SK-N-SH (cell line): ENCODE results near the gene HEPN1.

Experiments
- CTCF ChIP-seq: fragments of 200-600 bp; sonication (generic); IDR thresholded peaks from 2 replicates; pipeline ENCODE4 v1.6.1; 2017; ENCODE audit warnings: antibody characterized with exemption, mild to moderate bottlenecking, moderate library complexity
- EP300 ChIP-seq, 2 experiments: IDR thresholded peaks; 2 replicates each; pipeline versions ENCODE4 v1.4.0 to v1.6.1; 2012; ENCODE audit warnings: borderline replicate concordance in 1 of 2, low read depth in 1 of 2, low read length in 1 of 2
- EZH2phosphoT487 ChIP-seq: fragments of 200-600 bp; sonication (generic); IDR thresholded peaks from 2 replicates; pipeline ENCODE4 v1.6.1; 2017; ENCODE audit warnings: low read depth, mixed run types, mild to moderate bottlenecking, antibody characterized with exemption, moderate library complexity, borderline replicate concordance
- MEF2A ChIP-seq: IDR thresholded peaks from 2 replicates; pipeline ENCODE4 v1.4.0; 2012; ENCODE audit warnings: low read depth, borderline replicate concordance
- POLR2AphosphoS5 ChIP-seq: IDR thresholded peaks from 2 replicates; pipeline ENCODE4 v1.6.1; 2012; ENCODE audit warnings: low read depth, low read length
- SMC3 ChIP-seq: IDR thresholded peaks from 2 replicates; pipeline ENCODE4 v1.6.1; 2012; ENCODE audit warnings: low read depth, low read length, improper control_type of control experiment
- TCF12 ChIP-seq: IDR thresholded peaks from 2 replicates; pipeline ENCODE4 v1.4.0; 2012
- YY1 ChIP-seq: IDR thresholded peaks from 2 replicates; pipeline ENCODE4 v1.4.0; 2012; ENCODE audit warnings: low read depth, mild to moderate bottlenecking
- ZBTB33 ChIP-seq: IDR thresholded peaks from 2 replicates; pipeline ENCODE4 v1.4.0; 2012; ENCODE audit warnings: low read depth, borderline replicate concordance
- TF ChIP-seq, protein P1 (sequence below): IDR thresholded peaks from 2 replicates; pipeline ENCODE4 v1.4.0; 2012; ENCODE audit warnings: low read depth

GRCh38 chr11:124889191-124890091 lies 29.6 kb upstream of the HEPN1 start:
- TF ChIP-seq POLR2AphosphoS5 (no peak), CTCF (no peak), ZBTB33 (no peak), EZH2phosphoT487 (no peak), EP300 (IDR thresholded peaks at IDR 0.05; ENCODE audit: borderline replicate concordance in 1 of 2, low read depth in 1 of 2, low read length in 1 of 2) (no peak), SMC3 (no peak), TCF12 (no peak), YY1 (no peak), MEF2A (no peak)
- TF ChIP-seq, protein P1, sequence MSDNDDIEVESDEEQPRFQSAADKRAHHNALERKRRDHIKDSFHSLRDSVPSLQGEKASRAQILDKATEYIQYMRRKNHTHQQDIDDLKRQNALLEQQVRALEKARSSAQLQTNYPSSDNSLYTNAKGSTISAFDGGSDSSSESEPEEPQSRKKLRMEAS: no peak
